GM10248 (cell line): ENCODE data around the gene AFAP1.

Experiments
- CTCF ChIA-PET: fragments of 300-600 bp; sonication (Branson Sonifier 250); formaldehyde crosslinking; extraction: SDS; loops from one replicate; lab custom pipeline; 2021; ENCODE audit warnings: antibody characterized with exemption; lab: Yijun Ruan, JAX
- POLR2A ChIA-PET: fragments of 350-650 bp; sonication (Branson Sonifier 250); formaldehyde crosslinking; extraction: SDS; loops from one replicate; lab custom pipeline; 2020; ENCODE audit warnings: antibody characterized with exemption; lab: Yijun Ruan, JAX
- DNase-seq: peaks from one replicate; pipeline ENCODE4 v3.0.0; 2012; ENCODE audit errors: extremely low spot score
- TF ChIP-seq, protein P1 (sequence below): IDR thresholded peaks from 2 replicates; pipeline ENCODE4 v1.5.1; 2012; ENCODE audit warnings: mild to moderate bottlenecking, low read depth; ENCODE audit errors: extremely low read depth, missing control alignments, control extremely low read depth

Gene AFAP1

DNA sequence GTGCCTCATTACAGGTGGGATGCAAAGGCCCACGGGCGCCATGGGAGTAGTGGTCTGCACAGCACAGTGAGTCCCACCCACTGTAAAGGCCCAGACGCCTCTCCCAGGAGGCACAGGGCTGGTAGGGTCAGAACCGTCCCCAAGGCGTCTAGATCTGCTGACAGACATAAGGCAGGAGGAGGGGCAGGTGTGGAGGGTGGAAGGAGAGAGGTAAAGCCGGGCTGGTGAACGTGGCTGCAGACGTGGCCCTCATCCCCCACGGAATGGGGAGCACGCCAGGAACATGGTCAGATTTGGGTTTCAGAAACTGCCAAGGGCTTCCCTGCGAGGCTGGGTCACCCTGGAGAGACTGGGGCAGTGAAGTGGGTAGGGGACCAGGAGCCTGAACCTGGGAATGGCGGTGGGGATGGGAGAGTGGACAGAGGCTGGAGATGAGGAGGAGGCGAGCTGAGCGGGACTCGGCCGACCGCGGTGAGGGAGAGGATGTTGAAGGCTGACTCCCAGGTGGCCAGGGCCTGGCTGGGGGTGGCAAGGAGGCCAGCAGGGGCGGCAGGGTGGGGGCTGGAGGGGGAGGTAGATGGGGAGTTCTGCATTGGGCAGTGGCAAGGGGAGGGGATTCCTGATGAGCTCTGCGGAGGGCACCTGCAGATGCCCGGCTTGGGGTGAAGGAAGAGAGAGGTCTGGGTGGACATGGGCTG lies 184.9 kb downstream of the AFAP1 start:
- no peak for DNase-seq
- TF ChIP-seq, protein P1, sequence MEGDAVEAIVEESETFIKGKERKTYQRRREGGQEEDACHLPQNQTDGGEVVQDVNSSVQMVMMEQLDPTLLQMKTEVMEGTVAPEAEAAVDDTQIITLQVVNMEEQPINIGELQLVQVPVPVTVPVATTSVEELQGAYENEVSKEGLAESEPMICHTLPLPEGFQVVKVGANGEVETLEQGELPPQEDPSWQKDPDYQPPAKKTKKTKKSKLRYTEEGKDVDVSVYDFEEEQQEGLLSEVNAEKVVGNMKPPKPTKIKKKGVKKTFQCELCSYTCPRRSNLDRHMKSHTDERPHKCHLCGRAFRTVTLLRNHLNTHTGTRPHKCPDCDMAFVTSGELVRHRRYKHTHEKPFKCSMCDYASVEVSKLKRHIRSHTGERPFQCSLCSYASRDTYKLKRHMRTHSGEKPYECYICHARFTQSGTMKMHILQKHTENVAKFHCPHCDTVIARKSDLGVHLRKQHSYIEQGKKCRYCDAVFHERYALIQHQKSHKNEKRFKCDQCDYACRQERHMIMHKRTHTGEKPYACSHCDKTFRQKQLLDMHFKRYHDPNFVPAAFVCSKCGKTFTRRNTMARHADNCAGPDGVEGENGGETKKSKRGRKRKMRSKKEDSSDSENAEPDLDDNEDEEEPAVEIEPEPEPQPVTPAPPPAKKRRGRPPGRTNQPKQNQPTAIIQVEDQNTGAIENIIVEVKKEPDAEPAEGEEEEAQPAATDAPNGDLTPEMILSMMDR: no peak
- ChIA-PET POLR2A (no interaction called here), CTCF (interaction anchor here (30.0 kb wide), 1 partner anchor 49 kb away, joined by 547 read pairs; no protein-coding TSS in a partner anchor)

DNA sequence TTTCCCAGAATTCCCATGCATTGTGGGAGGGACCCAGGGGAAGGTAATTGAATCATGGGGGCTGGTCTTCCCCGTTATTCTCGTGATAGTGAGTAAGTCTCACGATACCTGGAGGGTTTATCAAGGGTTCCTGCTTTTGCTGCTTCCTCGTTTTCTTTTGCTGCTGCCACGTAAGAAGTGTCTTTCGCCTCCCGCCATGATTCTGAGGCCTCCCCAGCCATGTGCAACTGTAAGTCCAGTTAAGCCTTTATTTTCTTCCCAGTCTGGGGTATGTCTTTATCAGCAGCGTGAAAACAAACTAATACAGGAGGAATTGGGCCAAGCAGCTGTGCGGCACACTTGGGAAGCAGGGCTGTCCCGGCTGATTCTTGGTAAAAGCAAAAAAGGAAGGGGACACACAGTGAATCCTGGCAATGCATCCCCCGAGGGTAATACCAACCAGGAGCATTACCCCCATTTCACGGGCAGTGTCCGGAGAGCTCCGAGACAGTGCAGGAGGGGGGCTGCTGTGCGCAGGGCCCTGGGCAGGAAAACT lies 185.7 kb downstream of the AFAP1 start:
- TF ChIP-seq, protein P1: no peak
- DNase-seq: no peak
- ChIA-PET CTCF (interaction anchor here (30.0 kb wide), 1 partner anchor 50 kb away, joined by 547 read pairs; no protein-coding TSS in a partner anchor), POLR2A (no interaction called here)

DNA sequence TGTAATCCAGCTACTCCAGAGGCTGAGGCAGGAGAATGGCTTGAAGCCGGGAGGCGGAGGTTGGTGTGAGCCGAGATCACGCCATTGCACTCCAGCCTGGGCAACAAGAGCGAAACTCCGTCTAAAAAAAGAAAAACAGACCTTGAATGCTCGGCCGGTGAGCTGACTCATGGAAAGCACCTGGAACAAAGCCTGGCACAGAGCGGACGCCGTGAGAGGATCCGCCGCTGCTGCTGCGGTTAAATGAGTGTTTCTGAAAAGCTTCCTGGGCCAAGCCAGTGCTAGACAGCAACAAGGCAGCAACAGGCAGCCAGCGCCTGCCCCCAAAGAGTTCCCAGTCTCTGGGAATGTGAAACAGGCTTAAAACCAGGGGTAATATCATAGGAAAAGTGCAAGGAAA lies 186.4 kb downstream of the AFAP1 start:
- TF ChIP-seq, protein P1: no peak
- ChIA-PET POLR2A (no interaction called here), CTCF (interaction anchor here (1.1 kb wide), 1 partner anchor 9 kb away, joined by 4 read pairs; no protein-coding TSS in a partner anchor)
- DNase-seq: no peak

DNA sequence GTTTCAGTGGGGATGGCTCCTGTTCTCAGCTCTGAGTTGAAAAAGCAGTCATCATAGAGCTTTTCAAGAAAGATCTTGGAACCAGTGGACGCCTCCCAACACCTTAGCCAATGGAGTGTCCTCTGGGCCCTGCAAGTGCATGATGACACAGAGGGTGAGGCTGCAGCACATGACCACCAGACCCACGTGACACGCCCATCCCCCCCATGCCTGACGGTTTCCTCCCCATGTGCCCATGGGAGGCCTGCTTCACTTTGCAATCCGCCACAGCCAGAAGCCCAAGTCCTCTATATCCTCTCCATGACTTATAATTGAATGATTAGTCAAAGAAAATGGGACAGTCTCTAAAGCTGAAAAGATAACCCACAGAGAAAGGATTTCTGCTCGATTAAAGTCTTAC lies 187.0 kb downstream of the AFAP1 start:
- ChIA-PET CTCF (interaction anchor here (0.7 to 1.1 kb wide), 2 partner anchors 9 to 50 kb away, joined by 3 to 4 read pairs; no protein-coding TSS in a partner anchor), POLR2A (no interaction called here)
- no peak for DNase-seq
- TF ChIP-seq, protein P1: no peak

DNA sequence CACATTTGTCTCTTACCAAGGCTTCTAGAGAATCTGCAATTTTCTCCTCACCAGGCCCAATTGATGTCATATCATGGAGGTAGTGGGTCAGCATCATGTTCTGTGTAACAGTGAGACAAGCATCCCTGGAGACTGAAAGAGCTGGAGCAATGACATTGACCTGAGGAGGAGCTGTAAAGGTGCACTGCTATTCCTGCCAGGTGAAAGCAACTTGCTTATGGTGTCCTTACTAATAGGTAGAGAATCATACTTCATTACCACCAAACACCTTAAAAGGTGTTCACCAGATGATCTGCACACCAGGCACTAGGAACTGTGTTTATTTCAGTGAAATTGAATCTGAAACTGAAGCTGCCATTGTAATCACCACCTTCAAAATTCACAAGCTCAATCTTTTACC lies 188.7 kb downstream of the AFAP1 start:
- TF ChIP-seq, protein P1: no peak
- ChIA-PET CTCF (interaction anchor here (1.4 to 2.1 kb wide), 3 partner anchors 11 to 53 kb away, joined by 6 to 9 read pairs (median 9); no protein-coding TSS in a partner anchor), POLR2A (no interaction called here)
- DNase-seq: no peak

DNA sequence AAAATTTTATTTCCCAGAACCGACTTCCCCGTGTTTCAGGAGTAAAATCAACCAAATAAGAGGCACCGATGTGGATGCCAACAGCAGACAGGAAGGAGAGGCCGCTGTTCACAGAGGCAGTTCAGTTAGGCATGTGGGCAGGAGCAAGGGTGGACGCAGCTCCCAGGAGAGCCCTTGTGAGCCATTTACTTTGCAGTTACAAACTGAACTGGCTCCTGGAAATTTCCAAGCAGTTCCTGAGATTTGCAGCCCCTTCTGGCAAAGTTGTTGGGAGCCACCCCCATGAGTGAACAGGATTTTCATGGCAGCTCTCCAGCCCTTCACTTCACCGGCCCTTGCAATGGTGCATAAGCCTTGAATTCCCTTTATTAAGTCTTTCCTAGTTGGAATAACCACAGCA lies 189.1 kb downstream of the AFAP1 start:
- POLR2A ChIA-PET: no interaction called here
- no peak for DNase-seq
- CTCF ChIA-PET: interaction anchor here (1.4 to 2.1 kb wide), 3 partner anchors 11 to 54 kb away, joined by 6 to 9 read pairs (median 9); no protein-coding TSS in a partner anchor
- TF ChIP-seq, protein P1: no peak
